ENCODE data around the gene SLC2A4.

The SLC2A4 gene

GRCh38 chr17:7281074-7281952 is at the start of gene SLC2A4:
Gene SLC2A4, plus strand, starts transcription at chr17:7281718. Its CDS starts 217 bp downstream, at chr17:7281935.
- Histone ChIP-seq H3K27me3 (ENCODE audit: control insufficient read depth, insufficient read depth, low read length) (peaks cover 5% of the 10 kb centered on the region), H3K4me1 (ENCODE audit: control insufficient read depth, insufficient read depth, low read length) (peaks cover 6% of the 10 kb centered on the region), H3K9ac (ENCODE audit: low read depth, low read length) (peak within 1 kb of the TSS; percentile 60), H3K9me3 (ENCODE audit: control insufficient read depth, insufficient read depth, low read length) (no peaks in the 10 kb centered on the region), H3K4me3 (ENCODE audit: low read depth, low read length) (peak within 1 kb of the TSS; percentile 84), H3K36me3 (ENCODE audit: control insufficient read depth, insufficient read depth, low read length) (peaks cover 28% of the 10 kb centered on the region)

GRCh38 chr17:7232114-7232513 is 49.4 kb upstream of the SLC2A4 start:
- no peaks in the 10 kb centered on the region for H3K9me3 ChIP-seq (ENCODE audit: control insufficient read depth, insufficient read depth, low read length)
- H3K4me3 ChIP-seq (ENCODE audit: low read depth, low read length), result no peak overlapping the region
- H3K4me1 ChIP-seq (ENCODE audit: control insufficient read depth, insufficient read depth, low read length), result peaks cover 4% of the 10 kb centered on the region
- H3K9ac ChIP-seq (ENCODE audit: low read depth, low read length), result no peak overlapping the region
- H3K36me3 ChIP-seq (ENCODE audit: control insufficient read depth, insufficient read depth, low read length), result peaks cover 53% of the 10 kb centered on the region
- H3K27me3 ChIP-seq (ENCODE audit: control insufficient read depth, insufficient read depth, low read length), result no peaks in the 10 kb centered on the region

- Histone ChIP-seq H3K4me3 (ENCODE audit: low read depth, low read length) (peak overlapping the region; percentile 78), H3K27me3 (ENCODE audit: control insufficient read depth, insufficient read depth, low read length) (no peaks in the 10 kb centered on the region), H3K4me1 (ENCODE audit: control insufficient read depth, insufficient read depth, low read length) (peaks cover 8% of the 10 kb centered on the region), H3K9ac (ENCODE audit: low read depth, low read length) (peak overlapping the region; percentile 48), H3K36me3 (ENCODE audit: control insufficient read depth, insufficient read depth, low read length) (peaks cover 38% of the 10 kb centered on the region), H3K9me3 (ENCODE audit: control insufficient read depth, insufficient read depth, low read length) (no peaks in the 10 kb centered on the region)
These were observed 47.8 kb upstream of the SLC2A4 start for GRCh38 chr17:7233701-7234082.

GRCh38 chr17:7234083-7234951 is 47.2 kb upstream of the SLC2A4 start, which contains the start of gene DVL2:
Gene DVL2, minus strand, starts transcription at chr17:7234517. Its CDS starts 255 bp downstream, at chr17:7234262.
- peak within 1 kb of the TSS; percentile 78 for H3K4me3 ChIP-seq (ENCODE audit: low read depth, low read length)
- no peaks in the 10 kb centered on the region for H3K27me3 ChIP-seq (ENCODE audit: control insufficient read depth, insufficient read depth, low read length)
- H3K4me1 ChIP-seq (ENCODE audit: control insufficient read depth, insufficient read depth, low read length), result peaks cover 8% of the 10 kb centered on the region
- no peaks in the 10 kb centered on the region for H3K9me3 ChIP-seq (ENCODE audit: control insufficient read depth, insufficient read depth, low read length)
- peak within 1 kb of the TSS; percentile 48 for H3K9ac ChIP-seq (ENCODE audit: low read depth, low read length)
- H3K36me3 ChIP-seq (ENCODE audit: control insufficient read depth, insufficient read depth, low read length), result peaks cover 33% of the 10 kb centered on the region

GRCh38 chr17:7235693-7236665 is 45.5 kb upstream of the SLC2A4 start:
- no peaks in the 10 kb centered on the region for H3K27me3 ChIP-seq (ENCODE audit: control insufficient read depth, insufficient read depth, low read length)
- H3K9ac ChIP-seq (ENCODE audit: low read depth, low read length), result no peak overlapping the region
- peaks cover 24% of the 10 kb centered on the region for H3K36me3 ChIP-seq (ENCODE audit: control insufficient read depth, insufficient read depth, low read length)
- H3K4me3 ChIP-seq (ENCODE audit: low read depth, low read length), result no peak overlapping the region
- H3K9me3 ChIP-seq (ENCODE audit: control insufficient read depth, insufficient read depth, low read length), result no peaks in the 10 kb centered on the region
- H3K4me1 ChIP-seq (ENCODE audit: control insufficient read depth, insufficient read depth, low read length), result peaks cover 10% of the 10 kb centered on the region

- Histone ChIP-seq H3K9me3 (ENCODE audit: control insufficient read depth, insufficient read depth, low read length) (no peaks in the 10 kb centered on the region), H3K27me3 (ENCODE audit: control insufficient read depth, insufficient read depth, low read length) (no peaks in the 10 kb centered on the region), H3K4me3 (ENCODE audit: low read depth, low read length) (no peak overlapping the region), H3K9ac (ENCODE audit: low read depth, low read length) (no peak overlapping the region), H3K4me1 (ENCODE audit: control insufficient read depth, insufficient read depth, low read length) (peaks cover 14% of the 10 kb centered on the region), H3K36me3 (ENCODE audit: control insufficient read depth, insufficient read depth, low read length) (peaks cover 24% of the 10 kb centered on the region)
These were observed 44.7 kb upstream of the SLC2A4 start for GRCh38 chr17:7236808-7237207.

- H3K9me3 ChIP-seq (ENCODE audit: control insufficient read depth, insufficient read depth, low read length), result no peaks in the 10 kb centered on the region
- H3K4me1 ChIP-seq (ENCODE audit: control insufficient read depth, insufficient read depth, low read length), result peaks cover 11% of the 10 kb centered on the region
- no peak overlapping the region for H3K9ac ChIP-seq (ENCODE audit: low read depth, low read length)
- no peaks in the 10 kb centered on the region for H3K27me3 ChIP-seq (ENCODE audit: control insufficient read depth, insufficient read depth, low read length)
- H3K36me3 ChIP-seq (ENCODE audit: control insufficient read depth, insufficient read depth, low read length), result peaks cover 24% of the 10 kb centered on the region
- peak overlapping the region; percentile 56 for H3K4me3 ChIP-seq (ENCODE audit: low read depth, low read length)
These were observed 44.2 kb upstream of the SLC2A4 start for GRCh38 chr17:7237266-7237760.

GRCh38 chr17:7237761-7238419 is 43.6 kb upstream of the SLC2A4 start:
- H3K4me1 ChIP-seq (ENCODE audit: control insufficient read depth, insufficient read depth, low read length), result peaks cover 11% of the 10 kb centered on the region
- H3K27me3 ChIP-seq (ENCODE audit: control insufficient read depth, insufficient read depth, low read length), result no peaks in the 10 kb centered on the region
- H3K36me3 ChIP-seq (ENCODE audit: control insufficient read depth, insufficient read depth, low read length), result peaks cover 24% of the 10 kb centered on the region
- no peaks in the 10 kb centered on the region for H3K9me3 ChIP-seq (ENCODE audit: control insufficient read depth, insufficient read depth, low read length)
- H3K4me3 ChIP-seq (ENCODE audit: low read depth, low read length), result peak overlapping the region; percentile 95
- H3K9ac ChIP-seq (ENCODE audit: low read depth, low read length), result peak overlapping the region; percentile 60

- Histone ChIP-seq H3K4me1 (ENCODE audit: control insufficient read depth, insufficient read depth, low read length) (peaks cover 11% of the 10 kb centered on the region), H3K36me3 (ENCODE audit: control insufficient read depth, insufficient read depth, low read length) (peaks cover 24% of the 10 kb centered on the region), H3K4me3 (ENCODE audit: low read depth, low read length) (peak overlapping the region; percentile 95)
These were observed 43.0 kb upstream of the SLC2A4 start for GRCh38 chr17:7238420-7239090.

More at GRCh38 chr17:7238420-7239090, 43.0 kb upstream of the SLC2A4 start:
- H3K9ac ChIP-seq (ENCODE audit: low read depth, low read length), result peak overlapping the region; percentile 89
- no peaks in the 10 kb centered on the region for H3K9me3 ChIP-seq (ENCODE audit: control insufficient read depth, insufficient read depth, low read length)
- H3K27me3 ChIP-seq (ENCODE audit: control insufficient read depth, insufficient read depth, low read length), result no peaks in the 10 kb centered on the region

All from iPS-15b (cell line).